HG02678 (cell line): ENCODE results near the gene MSI2.

ENCODE experiments used
- ATAC-seq: cut with Tn5 transposase; IDR thresholded peaks from one replicate; pipeline ENCODE4 v1.9.1; 2021; ENCODE audit warnings: mild to moderate bottlenecking, moderate library complexity; ENCODE audit not compliant: unreplicated experiment

MSI2 gene

DNA sequence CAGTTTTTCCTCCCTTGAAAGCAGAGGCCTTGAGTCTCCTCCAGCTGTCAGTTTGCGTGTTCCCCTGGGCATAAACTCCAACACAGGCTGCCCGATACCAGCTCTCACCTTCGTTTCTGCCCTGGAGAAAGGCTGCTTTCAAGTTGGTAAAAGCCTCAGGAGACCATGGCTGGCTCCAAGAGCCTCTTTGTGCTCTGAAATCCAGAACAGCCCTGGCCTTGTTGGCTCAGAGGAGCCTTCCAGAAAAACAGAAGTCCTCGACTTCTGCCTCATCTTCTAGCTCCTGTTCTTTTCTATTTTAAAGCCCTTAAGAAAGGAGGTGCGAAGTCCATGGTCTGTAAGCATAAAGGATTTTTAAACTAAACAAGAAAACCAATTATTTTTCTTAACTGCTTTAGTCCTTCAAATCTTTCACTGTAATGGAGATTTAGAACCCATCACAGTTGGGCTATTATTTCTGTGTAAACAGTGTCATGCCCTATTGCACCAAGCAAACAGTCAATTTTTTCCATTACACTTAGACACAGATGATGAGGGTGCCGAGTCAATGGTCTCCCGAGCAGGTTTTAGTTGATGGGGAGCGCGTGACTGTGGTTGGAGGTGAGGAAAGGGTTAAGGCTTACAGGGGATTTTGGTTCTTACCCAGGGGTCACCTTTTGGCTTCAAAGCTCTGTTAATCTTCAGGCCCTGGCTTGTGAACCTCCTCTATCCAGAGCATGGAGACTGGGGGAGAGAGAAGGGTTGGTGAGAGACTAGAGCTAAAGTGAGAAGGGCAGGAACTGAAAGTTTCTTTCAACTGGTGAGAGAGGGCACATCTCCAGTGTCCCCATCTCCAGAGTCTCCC is 212.8 kb downstream of the MSI2 start:
- ATAC-seq = peak; percentile 61

DNA sequence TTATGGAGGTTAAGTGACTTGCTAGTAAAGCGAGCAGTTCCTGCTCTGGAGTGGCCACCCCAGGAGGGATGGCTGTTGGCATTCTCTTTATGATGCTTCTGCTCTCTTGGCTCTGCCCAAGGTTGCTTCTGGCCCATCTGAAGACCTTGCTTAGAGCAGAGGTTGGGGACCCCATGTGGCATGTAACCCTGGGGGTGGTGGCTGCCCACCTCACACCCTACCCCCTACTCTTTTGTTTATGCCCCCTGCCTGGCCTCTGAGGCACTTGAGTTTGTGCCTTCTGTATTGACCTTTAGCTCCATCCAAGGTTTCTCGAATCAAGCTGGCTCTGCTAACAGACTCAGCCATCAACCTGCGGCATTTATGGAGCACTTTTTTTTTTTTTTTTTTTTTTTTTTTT is 214.6 kb downstream of the MSI2 start:
- ATAC-seq = no peak

DNA sequence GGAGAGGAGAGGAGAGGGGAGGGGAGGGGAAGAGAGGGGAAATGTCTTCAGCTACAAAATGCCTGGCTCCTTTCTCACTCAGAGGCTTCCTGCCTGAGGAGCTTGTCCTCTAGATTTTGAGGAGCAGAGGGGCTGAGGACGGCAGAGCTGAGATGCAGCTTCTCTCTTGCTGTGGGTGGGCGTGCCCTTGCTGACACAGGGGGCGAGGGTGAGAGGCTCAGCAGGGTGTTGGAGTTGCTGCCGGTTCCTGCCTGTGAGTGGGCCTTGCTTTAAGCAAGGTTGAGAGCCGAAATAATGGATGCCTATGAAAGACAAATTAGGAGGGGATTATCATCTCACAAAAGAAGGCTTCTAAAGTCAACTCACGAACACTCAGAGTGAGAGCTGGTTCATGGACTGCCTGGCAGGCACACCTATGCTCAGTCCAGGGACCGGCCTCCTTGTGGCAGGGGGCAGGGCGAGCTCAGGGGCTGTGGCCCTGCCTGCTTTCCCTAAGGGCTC is 215.6 kb downstream of the MSI2 start:
- no peak for ATAC-seq

DNA sequence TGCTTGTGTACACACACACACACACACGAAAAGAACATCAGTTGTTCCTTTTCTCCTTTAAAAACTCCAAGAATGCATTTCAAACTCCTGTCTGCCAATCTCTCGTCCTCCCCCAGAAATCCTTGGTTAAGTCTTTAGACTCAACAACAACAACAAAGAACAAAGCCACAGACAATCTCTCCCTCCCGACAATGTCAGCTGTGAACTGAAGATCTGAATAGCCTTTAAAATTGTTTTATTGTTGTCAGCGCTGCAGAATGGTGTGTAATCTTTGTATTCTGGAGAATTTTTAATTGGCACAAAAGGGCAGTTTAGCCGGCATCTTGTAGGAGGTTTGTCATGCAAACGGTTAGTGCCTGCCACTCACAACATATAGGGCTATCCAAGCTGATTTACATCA is 219.5 kb downstream of the MSI2 start:
- ATAC-seq = no peak

DNA sequence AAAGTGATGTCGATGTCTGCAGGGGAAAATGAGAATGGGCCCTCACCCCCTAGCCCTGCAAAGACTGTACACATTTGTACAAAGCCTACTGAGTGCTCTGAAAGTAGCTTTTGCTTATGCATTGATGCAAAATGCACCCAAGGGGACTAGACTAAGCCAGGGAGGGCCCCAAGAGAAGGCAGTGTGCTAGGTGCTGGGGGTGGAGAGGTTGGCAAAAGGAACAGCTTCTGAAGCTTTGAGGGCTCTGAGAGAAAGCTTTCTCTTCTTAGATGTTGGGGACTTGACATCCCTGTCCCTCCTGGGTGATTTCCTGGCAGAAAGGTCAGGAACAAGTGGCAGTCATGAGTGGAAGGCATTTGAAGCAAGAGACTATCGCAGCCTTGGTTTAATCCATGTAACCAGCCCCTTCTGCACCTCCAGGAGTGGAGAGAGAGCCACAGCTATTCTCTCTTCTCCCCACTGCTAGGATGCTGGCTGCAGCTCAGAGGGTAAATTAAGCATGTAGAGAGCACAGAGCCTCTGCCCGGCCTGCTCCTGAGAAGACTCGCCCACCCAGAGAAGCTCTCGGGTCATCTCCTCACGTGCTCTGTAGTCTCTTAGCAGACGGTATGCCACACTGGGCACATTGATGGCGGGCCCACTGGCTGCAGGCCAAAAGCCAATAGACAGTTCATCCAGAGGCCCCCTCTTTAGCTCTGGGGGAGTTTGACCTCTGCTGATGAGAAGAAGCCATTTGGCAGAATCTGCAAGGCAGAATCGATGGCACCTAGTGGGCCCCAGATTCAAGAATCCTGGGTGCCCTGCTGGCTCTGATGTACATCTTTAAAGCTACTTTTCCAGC is 221.4 kb downstream of the MSI2 start:
- ATAC-seq = no peak

DNA sequence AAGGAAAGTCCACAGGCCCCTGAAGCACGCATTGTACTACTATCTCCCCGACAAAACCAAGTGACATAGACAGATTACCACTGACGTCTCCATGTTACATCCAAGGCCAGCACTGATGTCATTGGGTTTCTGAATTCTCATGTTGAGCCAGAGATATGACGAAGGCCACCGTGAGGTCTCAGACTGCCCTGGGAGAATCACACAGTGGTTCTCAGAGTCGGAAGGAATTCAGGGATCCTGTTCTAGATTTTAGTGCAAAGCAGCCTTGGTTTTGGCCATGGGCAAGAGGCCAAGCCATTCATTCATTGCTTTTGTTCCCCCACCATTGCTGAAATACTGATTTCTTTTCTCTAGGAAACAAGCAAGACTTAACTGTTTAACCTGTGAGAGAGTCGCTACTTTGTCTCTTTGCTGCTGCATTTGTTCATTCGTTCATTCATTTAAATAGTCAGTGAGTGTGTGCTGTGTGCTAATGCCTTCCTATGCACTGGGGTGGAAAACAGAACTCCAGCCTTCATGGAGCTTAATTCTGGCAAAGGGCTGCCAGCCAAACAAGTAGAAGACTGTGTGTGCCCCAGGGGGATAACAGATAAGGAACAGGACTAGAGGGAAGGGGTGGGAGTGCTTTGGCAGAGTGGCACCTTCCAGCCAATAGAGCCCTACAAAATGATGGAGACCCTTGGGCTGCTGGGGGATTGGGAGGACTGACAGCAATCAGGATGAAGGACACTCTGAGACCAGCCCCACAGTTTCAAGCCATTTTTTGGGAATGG is 222.3 kb downstream of the MSI2 start:
- no peak for ATAC-seq

DNA sequence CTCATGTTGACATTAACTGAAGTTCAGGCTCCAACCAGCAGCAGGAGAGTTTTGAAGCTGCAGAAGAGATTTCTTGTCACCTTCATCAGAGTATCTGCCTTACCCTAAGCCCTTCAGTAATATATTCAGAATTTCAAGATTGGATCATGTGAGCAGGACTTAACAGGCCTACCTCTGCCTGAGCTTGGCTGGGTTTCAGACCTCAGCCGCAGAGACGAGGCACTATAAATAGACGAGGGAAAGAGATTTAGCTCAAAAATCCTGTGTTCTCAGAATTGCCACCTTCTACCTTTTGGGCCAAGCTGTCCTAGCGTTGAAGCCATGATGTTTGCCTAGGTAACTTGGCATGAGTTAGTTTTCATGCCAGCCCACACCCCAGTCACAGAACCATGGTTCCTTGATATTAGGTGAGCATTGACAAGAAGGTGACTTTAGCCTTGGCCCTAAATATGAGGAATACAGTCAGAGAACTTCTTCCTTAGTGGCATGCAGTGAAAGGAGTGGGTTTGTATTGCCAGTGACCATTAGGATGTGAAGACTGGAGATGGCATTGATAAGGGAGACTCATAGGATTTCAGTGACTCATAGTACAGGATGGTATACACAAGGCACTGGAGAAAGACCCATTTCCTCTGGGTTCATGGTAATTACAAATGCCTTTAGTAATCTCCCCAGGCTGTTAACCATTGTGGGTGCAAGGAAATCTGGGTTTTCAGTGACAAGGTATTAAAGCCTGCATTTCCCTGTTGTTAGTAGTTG is 224.3 kb downstream of the MSI2 start:
- ATAC-seq = no peak

DNA sequence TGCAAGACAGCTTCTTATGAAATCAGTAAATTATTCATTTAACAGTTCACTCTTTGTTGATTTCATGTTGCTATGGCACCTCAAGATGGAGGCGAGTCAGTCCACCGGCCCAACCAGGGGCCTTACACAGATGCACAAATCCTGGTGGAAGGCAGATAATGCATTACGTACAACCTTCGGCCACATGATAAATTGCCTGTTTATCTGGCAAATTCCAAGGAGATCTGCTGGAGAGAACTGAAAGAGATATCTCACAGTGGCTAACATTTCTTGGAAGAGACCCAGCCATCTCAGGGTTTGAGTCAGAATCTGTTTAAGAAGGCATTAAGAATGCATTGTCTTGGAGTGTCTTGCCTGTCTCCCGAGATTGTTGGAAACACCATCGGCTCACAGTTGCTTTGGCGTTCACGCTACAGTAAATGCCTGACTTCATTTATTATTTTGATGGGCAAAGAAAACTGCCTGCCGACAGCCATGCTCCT is 225.6 kb downstream of the MSI2 start:
- ATAC-seq = no peak

DNA sequence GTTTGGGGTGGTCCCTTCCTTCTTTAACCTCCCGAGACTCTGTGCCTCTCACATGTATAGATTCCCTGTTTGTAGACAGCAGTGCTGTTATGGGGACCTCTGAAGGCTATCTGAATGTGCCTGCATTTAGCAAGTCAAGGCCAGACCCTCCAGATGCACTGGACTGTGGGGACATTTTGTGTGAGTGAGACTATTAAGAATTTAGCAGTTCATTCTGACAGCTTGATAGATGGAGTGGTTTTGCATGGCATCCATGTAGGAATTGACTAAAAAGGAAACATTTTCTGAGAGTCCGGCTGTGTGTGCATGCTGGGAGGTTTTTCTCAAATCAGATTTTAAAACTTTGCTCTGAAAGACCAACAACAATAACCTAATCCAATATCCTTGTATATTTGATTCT is 226.3 kb downstream of the MSI2 start:
- no peak for ATAC-seq

DNA sequence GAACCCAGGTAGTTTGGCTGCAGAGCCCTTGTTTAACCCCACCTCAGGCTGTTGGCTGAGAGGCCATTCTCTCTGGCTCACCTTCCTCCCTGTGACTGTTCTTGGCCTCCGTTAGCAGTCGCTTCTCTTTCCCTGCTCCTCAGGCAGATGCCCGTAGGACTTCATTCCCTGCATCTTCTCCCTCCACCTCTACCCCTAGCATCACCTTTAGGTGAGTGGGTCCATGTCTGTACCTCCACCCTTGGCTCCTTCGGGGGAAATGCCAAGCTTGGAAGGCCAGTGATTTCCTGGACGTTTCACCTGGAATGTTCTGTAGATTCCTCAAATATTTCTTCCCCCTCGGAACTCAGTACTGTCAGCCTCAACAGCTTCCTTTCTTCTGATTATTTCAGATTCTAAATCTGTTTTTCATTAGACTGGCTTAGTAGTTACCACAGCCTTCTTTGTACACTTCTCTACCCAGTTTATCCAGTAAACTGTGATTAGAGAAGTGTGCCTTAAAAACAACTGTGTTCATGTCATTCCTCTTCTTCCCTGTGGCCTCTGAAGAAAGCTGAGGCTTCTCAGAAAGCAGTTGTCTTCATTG is 227.9 kb downstream of the MSI2 start:
- no peak for ATAC-seq

DNA sequence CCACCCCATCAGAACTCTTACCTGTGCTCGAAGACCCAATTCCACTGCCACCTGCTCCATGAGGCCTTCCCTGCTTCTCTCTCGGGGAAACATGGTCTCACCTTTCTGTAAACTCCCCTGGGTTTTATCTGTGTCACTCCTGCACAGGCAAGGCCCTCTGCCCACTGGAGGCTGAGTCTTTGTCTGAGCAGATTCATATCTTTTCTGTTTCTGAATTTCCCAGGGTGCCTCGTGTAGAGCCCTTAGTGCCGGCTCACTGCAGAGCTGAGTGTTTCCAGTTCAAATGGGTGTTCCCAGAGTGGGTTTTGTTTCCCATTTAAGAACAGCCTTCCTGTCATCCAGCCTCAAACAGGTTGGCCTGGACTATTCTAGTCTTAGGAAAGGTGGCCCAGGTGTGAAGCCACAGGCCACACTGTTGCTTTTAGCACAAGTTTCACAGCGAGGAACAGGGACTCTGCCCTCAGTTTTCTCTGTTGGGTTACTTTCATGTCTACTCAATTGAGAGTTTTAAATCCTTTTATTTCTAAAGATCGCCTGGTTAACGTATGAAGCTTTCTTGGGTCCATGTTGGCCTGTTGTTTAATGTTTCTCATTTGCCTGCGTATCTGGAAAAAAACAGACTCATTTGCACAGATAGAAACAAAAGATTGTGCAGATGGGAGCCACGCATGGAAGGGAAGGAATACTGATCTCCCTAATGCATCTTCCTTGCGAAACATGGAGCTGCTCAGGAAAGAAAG is 228.7 kb downstream of the MSI2 start:
- no peak for ATAC-seq

DNA sequence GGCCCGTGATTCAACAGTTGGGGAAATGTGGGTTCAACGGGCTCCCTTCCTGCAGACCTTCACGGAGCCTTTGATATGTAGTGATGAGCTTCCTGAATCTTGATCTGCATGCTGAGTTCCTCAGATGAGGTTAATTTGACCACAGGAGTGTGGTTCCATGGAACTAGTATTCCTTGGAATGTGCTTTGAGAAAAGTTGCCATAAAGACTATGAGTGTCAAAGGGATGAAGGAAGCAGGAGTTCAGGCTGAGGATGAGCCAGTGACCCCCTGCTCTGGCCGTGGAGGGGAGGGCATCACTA is 229.2 kb downstream of the MSI2 start:
- no peak for ATAC-seq

DNA sequence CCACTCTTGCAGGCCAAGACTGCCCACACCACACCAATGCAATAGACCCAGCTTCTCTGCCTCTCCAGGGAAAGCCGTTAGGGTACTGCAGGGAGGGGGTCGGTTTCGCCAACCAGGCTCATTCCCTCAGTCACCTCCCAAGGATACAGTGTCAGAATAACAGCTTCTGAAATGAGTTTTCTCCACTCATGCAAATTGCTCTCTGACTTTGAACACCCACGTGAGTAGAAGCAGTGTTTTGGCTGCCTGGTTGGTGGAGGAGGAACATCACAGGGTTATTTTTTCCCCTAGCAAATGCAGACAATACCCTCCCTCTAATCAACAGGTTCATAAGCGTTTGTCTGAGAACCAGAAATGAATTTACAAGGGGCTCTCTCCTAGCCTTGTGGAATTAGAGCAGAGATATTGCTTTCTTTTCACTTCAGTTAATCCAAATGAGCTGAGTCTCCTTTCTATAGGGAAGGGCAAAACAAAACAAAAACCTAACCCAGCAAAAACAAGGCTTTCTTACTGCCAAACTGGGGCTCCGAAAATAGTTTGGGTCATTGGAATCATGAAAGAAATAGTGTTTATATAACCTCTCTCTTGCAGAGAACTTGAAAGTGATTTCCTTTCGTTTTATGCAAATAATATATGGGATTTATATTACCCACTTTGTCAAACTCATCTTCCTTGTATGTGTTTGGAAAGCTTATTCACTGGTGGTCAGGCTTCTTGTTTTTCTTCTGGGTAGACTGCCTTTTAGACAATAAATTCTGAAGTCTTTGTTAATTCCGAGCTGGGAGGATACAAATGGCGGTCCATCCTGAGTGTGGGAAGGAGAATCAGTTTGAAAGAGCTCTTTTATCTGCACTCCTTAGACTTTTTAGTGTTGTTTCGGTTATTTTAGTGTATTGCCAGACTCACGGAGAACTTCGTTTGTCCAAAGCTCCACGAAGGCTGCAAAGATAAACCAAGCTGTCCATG is 229.9 kb downstream of the MSI2 start:
- ATAC-seq = peak; percentile 45

DNA sequence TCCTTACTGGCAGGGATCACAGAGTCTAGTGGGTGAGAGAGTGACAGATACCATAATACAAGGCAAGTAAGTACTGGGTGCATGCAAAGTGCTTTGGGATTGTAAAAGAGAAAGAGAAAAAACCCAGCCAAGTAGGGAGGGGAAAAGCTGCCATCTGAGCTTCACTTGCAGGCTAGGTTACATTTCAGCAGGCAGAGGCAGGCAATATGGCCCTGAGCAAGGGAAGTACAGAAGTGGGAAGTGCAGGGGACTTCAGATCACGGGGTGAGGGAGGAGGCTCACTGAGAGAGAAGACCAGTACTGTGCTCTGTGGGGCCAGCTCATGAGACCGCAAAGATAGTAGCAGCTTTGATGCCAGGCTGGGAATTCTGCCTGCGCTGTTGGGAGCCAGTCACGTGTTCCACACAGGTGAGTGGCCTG is 230.6 kb downstream of the MSI2 start:
- ATAC-seq = no peak

DNA sequence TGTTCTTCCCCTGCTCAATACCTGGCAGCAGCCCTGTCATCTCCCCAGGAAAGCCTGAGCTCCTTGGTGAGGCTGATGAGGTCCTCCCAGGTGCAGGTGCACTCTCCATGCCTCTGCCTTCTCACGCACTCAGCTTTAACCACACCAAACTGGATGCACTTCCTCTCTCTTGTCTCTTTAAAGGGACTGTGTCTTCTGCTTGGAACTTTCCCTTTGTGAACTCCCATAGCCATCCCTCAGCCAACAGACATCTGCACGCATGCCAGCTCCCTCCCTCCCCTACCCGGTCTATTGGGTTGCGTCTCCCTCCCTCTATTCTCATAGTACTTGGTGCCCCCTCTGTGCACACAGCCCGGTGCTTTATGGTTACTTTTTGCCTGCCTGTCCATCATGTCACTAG is 231.2 kb downstream of the MSI2 start:
- no peak for ATAC-seq

DNA sequence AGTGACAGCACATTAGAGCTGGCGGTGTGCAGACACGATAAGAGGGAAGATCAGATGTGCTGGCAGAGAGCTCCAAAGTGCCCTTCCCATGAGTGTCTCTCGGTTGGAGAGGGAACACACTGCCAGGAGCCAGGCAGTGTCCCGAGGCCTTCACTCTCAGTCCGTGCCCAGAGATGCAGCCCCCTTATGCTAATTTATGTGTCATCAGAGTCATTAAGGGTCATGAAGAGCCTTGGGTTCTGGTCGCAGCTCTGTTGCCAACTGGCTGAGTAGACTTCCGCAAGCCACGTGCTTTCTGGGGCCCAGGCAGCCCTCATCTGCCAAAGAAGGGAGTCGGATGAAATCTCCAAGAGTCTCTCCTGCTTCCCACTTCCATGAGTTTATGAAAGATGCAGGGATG is 232.5 kb downstream of the MSI2 start:
- ATAC-seq = no peak

DNA sequence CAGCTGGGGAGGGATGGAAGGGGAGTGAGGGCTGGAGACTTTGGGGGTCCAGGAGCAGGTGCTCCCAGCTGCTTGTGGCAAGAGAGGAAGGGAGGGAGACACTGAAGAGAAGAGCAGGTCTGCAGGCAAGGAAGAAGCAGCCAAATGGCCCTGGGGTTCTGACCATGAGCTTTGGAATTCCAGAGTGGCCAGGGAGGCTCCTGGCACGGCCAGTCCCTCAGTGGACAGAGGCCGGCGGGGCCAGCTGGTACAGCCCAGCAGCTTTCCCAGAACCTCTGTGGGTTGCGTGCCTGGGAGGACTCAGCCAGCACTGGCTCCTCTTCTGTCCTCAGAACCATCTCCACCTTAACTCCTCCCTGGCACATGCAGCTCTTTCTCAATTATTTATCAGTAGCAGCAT is 233.0 kb downstream of the MSI2 start:
- no peak for ATAC-seq

DNA sequence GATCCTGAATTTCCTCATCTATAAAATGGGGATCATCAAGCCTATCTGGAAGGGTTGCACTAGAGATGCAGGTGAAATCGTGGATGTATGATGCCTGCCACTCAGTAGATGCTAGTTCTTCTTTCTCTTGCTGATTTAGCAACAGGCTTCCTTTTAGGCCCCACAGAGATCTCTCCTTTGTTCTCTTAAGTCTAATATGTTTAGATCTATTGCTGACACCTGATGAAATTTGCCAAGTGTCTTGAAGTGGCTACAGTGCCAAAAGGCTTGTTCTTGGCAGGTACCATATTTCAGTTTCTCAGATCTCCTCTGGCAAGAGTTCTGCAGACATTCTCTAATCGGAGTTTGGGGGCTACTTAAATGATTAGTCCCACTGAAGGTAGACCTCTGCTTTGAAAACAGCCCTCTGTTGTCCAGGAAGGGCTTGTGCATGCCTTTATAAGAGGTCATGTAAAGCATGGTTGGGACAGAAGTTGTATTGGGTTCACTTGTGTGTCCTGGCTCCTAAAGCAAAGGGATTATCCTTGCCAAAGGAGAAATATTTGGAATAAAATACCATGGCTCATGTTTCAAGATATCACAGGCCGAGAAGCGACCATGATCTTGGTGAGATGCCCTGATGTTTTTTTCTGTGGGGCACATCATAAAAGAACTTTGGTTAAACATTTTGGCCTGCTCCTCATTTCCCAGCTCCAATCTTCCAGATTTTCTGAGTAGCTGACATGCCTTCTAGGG is 234.0 kb downstream of the MSI2 start:
- no peak for ATAC-seq
